HEK293T (cell line): Measurements from ENCODE around the gene ZNF273.
"Not testable (repeated sequence)": the region's sequence is repeated elsewhere in the genome, so short reads cannot be mapped to it uniquely, and the experiment has no call there.

Experiments
- CTCF ChIA-PET: fragments of 350-600 bp; formaldehyde crosslinking; extraction: SDS; loops from one replicate; lab custom pipeline; 2021; ENCODE audit warnings: antibody characterized with exemption, inconsistent platforms; lab: Yijun Ruan, JAX
- POLR2A ChIA-PET: fragments of 350-600 bp; formaldehyde crosslinking; extraction: SDS; loops from one replicate; lab custom pipeline; 2020; ENCODE audit warnings: antibody characterized with exemption, inconsistent platforms; lab: Yijun Ruan, JAX
- DNase-seq: peaks from one replicate; pipeline ENCODE4 v3.0.0; 2012; ENCODE audit warnings: mixed read lengths; ENCODE audit errors: extremely low spot score
- ARNT ChIP-seq: fragments of 450-650 bp; IDR thresholded peaks from 2 replicates; pipeline ENCODE4 v1.6.1; 2017; ENCODE audit warnings: mild to moderate bottlenecking
- BHLHE40 ChIP-seq: fragments of 450-650 bp; IDR thresholded peaks from 2 replicates; pipeline ENCODE4 v1.6.1; 2016; ENCODE audit warnings: mild to moderate bottlenecking, moderate library complexity, borderline replicate concordance
- CTBP1 ChIP-seq: fragments of 450-650 bp; IDR thresholded peaks from 2 replicates; pipeline ENCODE4 v1.6.1; 2016; ENCODE audit warnings: borderline replicate concordance
- ELF4 ChIP-seq: fragments of 450-650 bp; IDR thresholded peaks from 2 replicates; pipeline ENCODE4 v1.6.1; 2017; ENCODE audit warnings: antibody characterized with exemption
- FOXA1 ChIP-seq: fragments of 450-650 bp; IDR thresholded peaks from 2 replicates; pipeline ENCODE4 v1.6.1; 2016; ENCODE audit warnings: mild to moderate bottlenecking
- FOXK2 ChIP-seq: fragments of 450-650 bp; IDR thresholded peaks from 2 replicates; pipeline ENCODE4 v1.6.1; 2016; ENCODE audit warnings: mild to moderate bottlenecking
- FOXM1 ChIP-seq: fragments of 450-650 bp; IDR thresholded peaks from 2 replicates; pipeline ENCODE4 v1.6.1; 2017; ENCODE audit warnings: mild to moderate bottlenecking, borderline replicate concordance
- HDGF ChIP-seq: fragments of 450-650 bp; IDR thresholded peaks from 2 replicates; pipeline ENCODE4 v1.6.1; 2017; ENCODE audit warnings: antibody characterized with exemption, borderline replicate concordance
- L3MBTL2 ChIP-seq: fragments of 450-650 bp; conservative IDR thresholded peaks from 2 replicates; pipeline ENCODE4 v1.6.1; 2016; ENCODE audit warnings: mild to moderate bottlenecking
- LEF1 ChIP-seq: fragments of 450-650 bp; IDR thresholded peaks from 2 replicates; pipeline ENCODE4 v1.6.1; 2017; ENCODE audit warnings: mild to moderate bottlenecking, borderline replicate concordance
- NFRKB ChIP-seq: fragments of 450-650 bp; IDR thresholded peaks from 2 replicates; pipeline ENCODE4 v1.6.1; 2016; ENCODE audit warnings: mild to moderate bottlenecking, moderate library complexity
- PKNOX1 ChIP-seq: fragments of 450-650 bp; IDR thresholded peaks from 2 replicates; pipeline ENCODE4 v1.6.1; 2016
- SP1 ChIP-seq: fragments of 450-650 bp; IDR thresholded peaks from 2 replicates; pipeline ENCODE4 v1.6.1; 2017
- SUZ12 ChIP-seq: fragments of 450-650 bp; IDR thresholded peaks from 2 replicates; pipeline ENCODE4 v1.6.1; 2016; ENCODE audit warnings: mild to moderate bottlenecking
- TARDBP ChIP-seq: fragments of 450-650 bp; IDR thresholded peaks from 2 replicates; pipeline ENCODE4 v1.6.1; 2016
- ZNF384 ChIP-seq: fragments of 450-650 bp; IDR thresholded peaks from 2 replicates; pipeline ENCODE4 v1.6.1; 2016

The ZNF273 gene

DNA sequence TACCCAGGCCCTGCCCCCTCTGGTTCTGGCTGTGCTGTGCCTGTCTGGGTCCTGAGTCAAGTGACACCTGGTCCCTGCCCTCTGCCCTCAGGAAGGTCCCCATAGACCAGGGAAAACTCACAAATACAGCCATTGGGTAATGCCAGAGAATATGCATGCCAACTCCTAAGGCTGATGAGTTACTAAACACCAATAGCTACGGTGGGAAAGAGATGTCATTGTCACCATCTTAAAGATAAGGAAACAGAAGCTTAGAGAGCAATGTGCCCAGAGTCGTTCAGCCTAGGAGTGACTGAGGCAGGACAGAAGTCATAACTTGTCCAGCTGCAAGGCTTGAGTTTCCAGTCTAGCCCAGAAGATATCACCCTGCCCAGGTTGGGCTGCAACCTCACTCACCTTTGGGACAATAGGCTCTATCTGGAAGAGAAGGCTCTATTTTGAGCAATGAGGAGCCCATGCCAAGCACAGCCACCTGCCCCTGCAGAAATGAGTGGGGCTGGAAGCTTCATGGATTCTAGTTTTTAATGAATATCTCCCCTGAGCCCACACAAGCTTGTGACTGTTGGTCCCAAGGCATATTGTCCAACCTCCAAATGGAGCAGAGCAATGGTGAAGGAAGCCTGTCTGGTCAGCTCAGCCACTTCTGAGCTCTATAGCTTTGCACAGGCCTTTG, 42.6 kb downstream of the ZNF273 start:
- no peak for DNase-seq
- no peak for TF ChIP-seq NFRKB
- TF ChIP-seq FOXK2 = no peak
- TF ChIP-seq FOXM1 = no peak
- no peak for TF ChIP-seq CTBP1
- TF ChIP-seq SP1 = no peak
- TF ChIP-seq SUZ12 = no peak
- TF ChIP-seq L3MBTL2 = no peak
- TF ChIP-seq ZNF384 = no peak
- no peak for TF ChIP-seq LEF1
- TF ChIP-seq TARDBP = no peak
- no peak for TF ChIP-seq PKNOX1
- no peak for TF ChIP-seq HDGF
- TF ChIP-seq BHLHE40 = no peak
- no peak for TF ChIP-seq ELF4
- TF ChIP-seq FOXA1 = no peak
- no peak for TF ChIP-seq ARNT
- CTCF ChIA-PET = interaction anchor here (0.5 kb wide), 1 partner anchor 92 kb away, joined by 3 read pairs; no protein-coding TSS in a partner anchor
- POLR2A ChIA-PET = interaction anchor here (1.3 kb wide), 1 partner anchor 43 kb away, joined by 3 read pairs; the partner anchor contains the start of gene ZNF273

GRCh38 chr7:64946772-64947171, 43.7 kb downstream of the ZNF273 start:
- CTCF ChIA-PET = no interaction called here
- peak; percentile 9 for DNase-seq
- no peak for TF ChIP-seq PKNOX1
- no peak for TF ChIP-seq FOXK2
- TF ChIP-seq ZNF384 = no peak
- TF ChIP-seq SP1 = no peak
- POLR2A ChIA-PET = no interaction called here

DNA sequence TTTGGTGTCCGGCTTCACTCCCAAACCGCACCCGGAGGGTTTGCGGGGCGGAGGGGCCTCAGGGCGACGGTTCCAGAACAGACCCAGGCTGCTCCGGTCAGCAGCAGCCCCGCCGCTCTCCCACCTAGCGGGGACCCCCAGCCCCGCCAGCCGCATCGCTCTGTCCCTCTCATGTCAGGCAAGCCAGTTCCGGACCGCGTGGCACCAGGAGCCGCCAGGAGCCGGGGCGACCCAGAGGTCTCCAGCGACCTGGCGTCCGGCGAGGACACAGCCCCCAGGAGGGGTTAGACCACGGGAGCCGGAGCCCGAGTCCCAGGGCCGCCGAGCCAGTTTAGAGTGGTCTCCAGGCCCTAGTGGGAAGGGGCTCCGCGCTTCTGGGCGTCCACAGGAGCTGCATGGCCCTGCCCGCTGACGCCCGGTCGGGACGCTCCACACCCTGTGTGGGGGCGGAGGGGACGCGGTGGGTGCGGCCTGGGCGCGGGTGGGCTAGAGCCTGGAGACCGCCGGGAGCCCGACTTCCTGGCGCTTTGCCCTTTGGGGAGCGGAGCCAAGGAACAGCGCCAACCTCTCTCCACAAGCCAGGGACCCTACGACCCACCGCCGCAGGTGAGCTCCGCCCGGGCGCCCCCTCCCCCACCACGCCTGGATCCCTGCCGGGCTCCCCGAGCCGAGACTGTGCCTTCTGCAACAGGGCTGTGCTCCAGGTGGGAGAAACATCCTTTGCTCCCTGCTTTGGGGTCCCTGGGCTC, 44.4 kb downstream of the ZNF273 start:
- TF ChIP-seq L3MBTL2 = no peak
- no peak for TF ChIP-seq PKNOX1
- TF ChIP-seq CTBP1 = no peak
- no peak for TF ChIP-seq NFRKB
- no peak for TF ChIP-seq BHLHE40
- no peak for TF ChIP-seq FOXA1
- TF ChIP-seq ARNT = no peak
- TF ChIP-seq SP1 = no peak
- TF ChIP-seq LEF1 = no peak
- no peak for TF ChIP-seq FOXK2
- ChIA-PET POLR2A (no interaction called here), CTCF (no interaction called here)
- no peak for DNase-seq

DNA sequence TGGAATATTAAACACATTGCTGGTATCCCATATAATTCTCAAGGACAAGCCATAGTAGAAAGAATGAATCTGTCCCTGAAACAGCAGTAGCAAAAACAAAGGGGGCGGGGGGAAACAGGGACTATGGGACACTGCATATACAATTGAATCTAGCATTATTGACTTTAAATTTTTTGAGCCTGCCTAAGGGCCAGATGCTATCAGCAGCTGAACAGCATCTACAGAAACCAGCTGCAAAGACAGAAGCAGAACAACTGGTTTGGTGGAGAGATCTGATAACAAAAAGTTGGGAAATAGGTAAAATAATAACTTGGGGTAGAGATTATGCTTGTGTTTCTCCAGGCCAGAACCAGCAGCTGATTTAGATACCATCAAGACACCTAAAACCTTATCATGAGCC, 45.7 kb downstream of the ZNF273 start:
- DNase-seq, POLR2A ChIA-PET: not testable (repeated sequence)
- CTCF ChIA-PET = interaction anchor here (0.6 kb wide), 1 partner anchor 100 kb away, joined by 5 read pairs; no protein-coding TSS in a partner anchor

GRCh38 chr7:64950673-64951072, 47.6 kb downstream of the ZNF273 start:
- POLR2A ChIA-PET = interaction anchor here (1.2 kb wide), 1 partner anchor 56 kb away, joined by 3 read pairs; the partner anchor contains the start of gene ERV3-1
- not testable (repeated sequence) for DNase-seq
- CTCF ChIA-PET = interaction anchor here (0.7 to 1.4 kb wide), 2 partner anchors 12 to 357 kb away, joined by 3 read pairs; no protein-coding TSS in a partner anchor

DNA sequence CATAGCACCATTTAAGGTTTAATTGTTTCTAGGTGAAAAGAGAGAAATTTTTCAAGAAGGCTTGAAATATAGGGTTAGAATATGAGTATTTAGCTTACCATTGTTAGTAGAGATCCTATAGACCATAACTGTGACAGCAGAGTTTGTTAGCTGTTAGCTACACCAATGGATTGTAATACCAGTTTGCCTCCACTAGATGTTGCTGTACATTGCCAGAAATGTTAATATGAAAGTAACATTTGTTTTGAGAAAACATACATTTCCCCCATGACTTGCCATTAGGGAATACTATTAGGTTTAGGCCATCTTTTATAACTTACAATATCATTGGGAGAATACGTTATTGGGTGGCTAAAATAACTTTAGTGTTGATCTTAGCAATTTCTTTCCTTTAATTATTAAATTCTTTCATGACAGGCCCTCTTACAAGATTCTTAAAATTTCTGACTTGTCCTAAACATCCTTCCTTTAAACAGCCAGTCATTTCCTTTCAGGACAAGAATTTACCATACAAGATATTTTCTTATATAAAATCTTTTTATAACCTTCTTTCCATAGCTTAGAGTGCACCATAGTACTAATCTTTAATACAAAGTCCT, 48.3 kb downstream of the ZNF273 start:
- TF ChIP-seq FOXA1 (no peak), HDGF (no peak), BHLHE40 (no peak), L3MBTL2 (no peak), ELF4 (no peak), FOXM1 (no peak), CTBP1 (no peak), ZNF384 (no peak), ARNT (no peak), PKNOX1 (no peak), NFRKB (no peak), SP1 (no peak)
- ChIA-PET POLR2A (interaction anchor here (1.2 kb wide), 1 partner anchor 55 kb away, joined by 3 read pairs; the partner anchor contains the start of gene ERV3-1), CTCF (interaction anchor here (0.6 to 1.4 kb wide), 3 partner anchors 12 to 356 kb away, joined by 3 to 4 read pairs (median 3); no protein-coding TSS in a partner anchor)
- peak; percentile 34 for DNase-seq
